Measurements from ENCODE around the gene SH3BP2. TPM values are rescaled to one million over a fixed set of nuclear protein-coding genes. Genes with fewer than 3 reads are reported as not detected.

SH3BP2 gene
- total and polyA plus RNA-seq, 8 donors = 34.9 to 113 (median 52.4) TPM

DNA sequence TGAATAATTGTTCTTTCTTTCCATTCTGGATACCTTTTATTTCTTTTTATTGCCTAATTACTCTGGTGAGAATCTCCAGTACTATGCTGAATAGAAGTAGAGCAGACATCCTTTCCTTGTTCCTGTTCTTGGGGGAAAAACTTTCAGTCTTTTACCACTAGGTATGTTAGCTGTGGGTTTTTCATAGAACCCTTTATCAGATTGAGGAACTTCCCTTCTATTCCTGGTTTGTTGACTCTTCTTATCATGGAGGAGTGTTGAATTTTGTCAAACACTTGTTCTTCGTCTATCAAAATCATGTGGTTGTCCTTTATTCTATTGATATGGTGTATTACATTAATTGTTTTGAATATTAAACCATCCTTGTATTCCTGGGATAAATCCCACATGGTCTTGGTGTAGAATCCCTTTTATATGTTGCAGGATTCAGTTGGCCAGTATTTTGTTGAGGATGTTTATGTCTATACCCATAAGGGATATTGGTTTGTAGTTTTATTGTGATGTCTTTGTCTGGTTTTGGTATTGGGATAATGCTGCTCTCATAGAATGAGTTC, 23.6 kb downstream of the SH3BP2 start:
- ATAC-seq = no peak
- intact Hi-C loops (cut with DNase I) = no loop called here
- Histone ChIP-seq H3K4me3 (no peak overlapping the region), H3K36me3 (peaks cover 0 to 48% of the 10 kb centered on the region in 2 donors), H3K9me3 (no peaks in the 10 kb centered on the region), H3K27me3 (no peaks in the 10 kb centered on the region), H3K4me1 (peaks cover 10 to 87% of the 10 kb centered on the region in 2 donors), H3K27ac (peak overlapping the region in 1 of 2 donors; percentile 18)
- no peak for DNase-seq
- TF ChIP-seq, protein P1, sequence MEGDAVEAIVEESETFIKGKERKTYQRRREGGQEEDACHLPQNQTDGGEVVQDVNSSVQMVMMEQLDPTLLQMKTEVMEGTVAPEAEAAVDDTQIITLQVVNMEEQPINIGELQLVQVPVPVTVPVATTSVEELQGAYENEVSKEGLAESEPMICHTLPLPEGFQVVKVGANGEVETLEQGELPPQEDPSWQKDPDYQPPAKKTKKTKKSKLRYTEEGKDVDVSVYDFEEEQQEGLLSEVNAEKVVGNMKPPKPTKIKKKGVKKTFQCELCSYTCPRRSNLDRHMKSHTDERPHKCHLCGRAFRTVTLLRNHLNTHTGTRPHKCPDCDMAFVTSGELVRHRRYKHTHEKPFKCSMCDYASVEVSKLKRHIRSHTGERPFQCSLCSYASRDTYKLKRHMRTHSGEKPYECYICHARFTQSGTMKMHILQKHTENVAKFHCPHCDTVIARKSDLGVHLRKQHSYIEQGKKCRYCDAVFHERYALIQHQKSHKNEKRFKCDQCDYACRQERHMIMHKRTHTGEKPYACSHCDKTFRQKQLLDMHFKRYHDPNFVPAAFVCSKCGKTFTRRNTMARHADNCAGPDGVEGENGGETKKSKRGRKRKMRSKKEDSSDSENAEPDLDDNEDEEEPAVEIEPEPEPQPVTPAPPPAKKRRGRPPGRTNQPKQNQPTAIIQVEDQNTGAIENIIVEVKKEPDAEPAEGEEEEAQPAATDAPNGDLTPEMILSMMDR (IDR thresholded peaks at IDR 0.05) = no peak

DNA sequence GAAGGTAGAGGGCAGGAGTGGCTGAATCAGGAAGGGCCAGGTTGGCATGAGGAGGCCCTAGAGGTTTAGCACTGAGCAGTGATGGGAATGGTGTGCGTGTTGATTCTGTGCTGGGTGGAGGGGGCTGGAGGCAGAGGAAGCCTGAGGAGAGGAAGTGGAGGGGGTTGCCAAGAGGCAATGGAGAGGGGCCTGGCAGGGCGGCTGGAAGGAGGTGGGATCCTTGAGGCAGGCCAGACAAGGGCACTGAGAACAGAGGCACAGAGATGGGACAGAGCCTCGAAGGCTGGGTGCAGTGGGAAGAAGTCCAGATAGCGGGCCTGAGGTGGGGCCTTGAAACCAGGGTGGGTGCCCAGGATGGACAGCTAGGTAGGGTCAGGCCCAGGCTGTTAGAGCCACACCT, 24.3 kb downstream of the SH3BP2 start:
- peaks cover 5 to 80% of the 10 kb centered on the region in 2 donors for H3K4me1 ChIP-seq
- no peaks in the 10 kb centered on the region for H3K27me3 ChIP-seq
- H3K9me3 ChIP-seq = no peaks in the 10 kb centered on the region
- peak overlapping the region in 1 of 2 donors; percentile 18 for H3K27ac ChIP-seq
- TF ChIP-seq, protein P1 (IDR thresholded peaks at IDR 0.05) = no peak
- ATAC-seq = no peak
- peak overlapping the region in 1 of 2 donors; percentile 47 for H3K4me3 ChIP-seq
- peaks cover 0 to 55% of the 10 kb centered on the region in 2 donors for H3K36me3 ChIP-seq
- intact Hi-C loops (cut with DNase I) = no loop called here
- DNase-seq = peak in 1 of 4 donors; percentile 43

GRCh38 chr4:2817701-2818350, 24.9 kb downstream of the SH3BP2 start:
- DNase-seq = peak in 1 of 4 donors; percentile 87
- Histone ChIP-seq H3K27ac (peak overlapping the region in 1 of 2 donors; percentile 55), H3K27me3 (no peaks in the 10 kb centered on the region), H3K9me3 (no peaks in the 10 kb centered on the region), H3K4me1 (peaks cover 5 to 73% of the 10 kb centered on the region in 2 donors), H3K36me3 (peaks cover 0 to 62% of the 10 kb centered on the region in 2 donors), H3K4me3 (peak overlapping the region; percentile 47 to 56)
- TF ChIP-seq, protein P1 (IDR thresholded peaks at IDR 0.05) = no peak
- intact Hi-C loops (cut with DNase I) = no loop called here
- peak; percentile 87 for ATAC-seq

- no peaks in the 10 kb centered on the region for H3K27me3 ChIP-seq
- TF ChIP-seq, protein P1 (IDR thresholded peaks at IDR 0.05) = no peak
- H3K4me3 ChIP-seq = peak overlapping the region; percentile 47 to 56
- no peaks in the 10 kb centered on the region for H3K9me3 ChIP-seq
- peak in 1 of 4 donors; percentile 85 for DNase-seq
- peaks cover 0 to 68% of the 10 kb centered on the region in 2 donors for H3K36me3 ChIP-seq
- ATAC-seq = peak; percentile 10
- peak overlapping the region; percentile 26 to 55 for H3K27ac ChIP-seq
- intact Hi-C loops (cut with DNase I) = no loop called here
- H3K4me1 ChIP-seq = peaks cover 5 to 67% of the 10 kb centered on the region in 2 donors
Measured at GRCh38 chr4:2818351-2818939, 25.6 kb downstream of the SH3BP2 start.
